Uterus (tissue), 2 donors: ENCODE results near the gene JMJD8.

Experiments
- POLR2A ChIP-seq, 2 donors: fragments of 450-650 bp; IDR thresholded peaks; one replicate each; pipeline ENCODE4 v1.6.1; 2016; ENCODE audit warnings: antibody characterized with exemption in 2 of 2, mild to moderate bottlenecking in 1 of 2, moderate library complexity in 1 of 2
- TF ChIP-seq, protein P1 (sequence below), 4 experiments: fragments of 200-600 bp in 2 of 4; fragments of 450-650 bp in 2 of 4; sonication (generic) in 2 of 4; IDR thresholded peaks; one replicate each; pipeline ENCODE4 v1.5.1; 2016 to 2019; ENCODE audit warnings: antibody characterized with exemption in 4 of 4, mild to moderate bottlenecking in 2 of 4, moderate library complexity in 1 of 4

GRCh38 chr16:658679-659571 lies 25.2 kb downstream of the JMJD8 start:
- TF ChIP-seq, protein P1, sequence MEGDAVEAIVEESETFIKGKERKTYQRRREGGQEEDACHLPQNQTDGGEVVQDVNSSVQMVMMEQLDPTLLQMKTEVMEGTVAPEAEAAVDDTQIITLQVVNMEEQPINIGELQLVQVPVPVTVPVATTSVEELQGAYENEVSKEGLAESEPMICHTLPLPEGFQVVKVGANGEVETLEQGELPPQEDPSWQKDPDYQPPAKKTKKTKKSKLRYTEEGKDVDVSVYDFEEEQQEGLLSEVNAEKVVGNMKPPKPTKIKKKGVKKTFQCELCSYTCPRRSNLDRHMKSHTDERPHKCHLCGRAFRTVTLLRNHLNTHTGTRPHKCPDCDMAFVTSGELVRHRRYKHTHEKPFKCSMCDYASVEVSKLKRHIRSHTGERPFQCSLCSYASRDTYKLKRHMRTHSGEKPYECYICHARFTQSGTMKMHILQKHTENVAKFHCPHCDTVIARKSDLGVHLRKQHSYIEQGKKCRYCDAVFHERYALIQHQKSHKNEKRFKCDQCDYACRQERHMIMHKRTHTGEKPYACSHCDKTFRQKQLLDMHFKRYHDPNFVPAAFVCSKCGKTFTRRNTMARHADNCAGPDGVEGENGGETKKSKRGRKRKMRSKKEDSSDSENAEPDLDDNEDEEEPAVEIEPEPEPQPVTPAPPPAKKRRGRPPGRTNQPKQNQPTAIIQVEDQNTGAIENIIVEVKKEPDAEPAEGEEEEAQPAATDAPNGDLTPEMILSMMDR (IDR thresholded peaks at IDR 0.05), result no peak
- no peak for TF ChIP-seq POLR2A (IDR thresholded peaks at IDR 0.05)
